Colonic mucosa (tissue), 4 donors: ENCODE measurements around the gene LIPK. TPM values are rescaled to one million over a fixed set of nuclear protein-coding genes. Genes with fewer than 3 reads are reported as not detected.

ENCODE experiments used
- DNase-seq: peaks from one replicate; pipeline ENCODE4 v3.0.0-alpha.2; 2020
- H3K27ac ChIP-seq: fragments of 200-600 bp; one replicate; pipeline ENCODE4 v1.8.0; 2021
- H3K27me3 ChIP-seq: fragments of 200-600 bp; one replicate; pipeline ENCODE4 v1.8.0; 2021
- H3K36me3 ChIP-seq: fragments of 200-600 bp; one replicate; pipeline ENCODE4 v1.8.0; 2021
- H3K4me1 ChIP-seq: fragments of 200-600 bp; one replicate; pipeline ENCODE4 v1.8.0; 2021; ENCODE audit warnings: mild to moderate bottlenecking
- H3K4me3 ChIP-seq: fragments of 200-600 bp; one replicate; pipeline ENCODE4 v1.8.0; 2021
- H3K9ac ChIP-seq, 2 donors: one replicate each; pipeline ENCODE4 v1.7.0; 2013; ENCODE audit warnings: control low read depth in 2 of 2, low read depth in 2 of 2, low read length in 2 of 2
- H3K9me3 ChIP-seq: fragments of 200-600 bp; one replicate; pipeline ENCODE4 v1.8.0; 2021
- CTCF ChIP-seq: fragments of 200-600 bp; IDR thresholded peaks from one replicate; pipeline ENCODE4 v1.8.0; 2022; ENCODE audit warnings: antibody characterized with exemption, mild to moderate bottlenecking
- intact Hi-C: fragments of 100-400 bp; cut with DNase I; formaldehyde crosslinking; loops from one replicate; pipeline ENCODE4 v1.14.1; 2022
- total RNA-seq, 2 donors: library from RNA; stranded (reverse); fragmentation: NEBNext Ultra II Directional in 1 of 2; extraction: Animal tissue kit (Norgen Biotek cat#: 25700) in 1 of 2; gene quantifications; one replicate each; pipeline ENCODE4 v1.2.1, GENCODE V29; 2021
- donor health status: healthy.
- donor health status: DM: no; HTN: no; CAD: no.
- donor health status: DM: no; HTN: no; CAD: no.

The LIPK gene
- total RNA-seq, 2 donors from 2014 or later = not detected

- intact Hi-C loops = no loop called here
- no peak for TF ChIP-seq CTCF
- H3K9me3 ChIP-seq = no peaks in the 10 kb centered on the region
- no peaks in the 10 kb centered on the region for H3K36me3 ChIP-seq
- no peaks in the 10 kb centered on the region for H3K27me3 ChIP-seq
- DNase-seq = no peak
- H3K27ac ChIP-seq = no peak overlapping the region
- no peaks in the 10 kb centered on the region for H3K4me1 ChIP-seq
- no peak overlapping the region for H3K4me3 ChIP-seq
- no peak overlapping the region for H3K9ac ChIP-seq
These were observed 15.3 kb downstream of the LIPK start for GRCh38 chr10:88721392-88721791.

- no peak overlapping the region for H3K4me3 ChIP-seq
- H3K27me3 ChIP-seq = no peaks in the 10 kb centered on the region
- H3K4me1 ChIP-seq = no peaks in the 10 kb centered on the region
- no peaks in the 10 kb centered on the region for H3K36me3 ChIP-seq
- intact Hi-C loops = no loop called here
- TF ChIP-seq CTCF = no peak
- H3K27ac ChIP-seq = no peak overlapping the region
- H3K9ac ChIP-seq = no peak overlapping the region
- no peak for DNase-seq
- H3K9me3 ChIP-seq = no peaks in the 10 kb centered on the region
These were observed 19.7 kb downstream of the LIPK start for GRCh38 chr10:88725798-88726197.

GRCh38 chr10:88728107-88728763 lies 22.2 kb downstream of the LIPK start:
- Histone ChIP-seq H3K27ac (no peak overlapping the region), H3K27me3 (no peaks in the 10 kb centered on the region), H3K9me3 (no peaks in the 10 kb centered on the region), H3K4me1 (no peaks in the 10 kb centered on the region), H3K9ac (no peak overlapping the region), H3K4me3 (no peak overlapping the region), H3K36me3 (no peaks in the 10 kb centered on the region)
- intact Hi-C loops = no loop called here
- TF ChIP-seq CTCF = no peak
- peak; percentile 27 for DNase-seq

GRCh38 chr10:88730864-88731263 lies 24.8 kb downstream of the LIPK start:
- TF ChIP-seq CTCF = no peak
- Histone ChIP-seq H3K4me1 (no peaks in the 10 kb centered on the region), H3K9ac (no peak overlapping the region), H3K4me3 (no peak overlapping the region), H3K36me3 (no peaks in the 10 kb centered on the region), H3K9me3 (no peaks in the 10 kb centered on the region), H3K27ac (no peak overlapping the region), H3K27me3 (no peaks in the 10 kb centered on the region)
- intact Hi-C loops = no loop called here
- no peak for DNase-seq

- no peak for TF ChIP-seq CTCF
- no peaks in the 10 kb centered on the region for H3K9me3 ChIP-seq
- peak; percentile 45 for DNase-seq
- intact Hi-C loops = no loop called here
- no peak overlapping the region for H3K9ac ChIP-seq
- H3K27ac ChIP-seq = no peak overlapping the region
- no peak overlapping the region for H3K4me3 ChIP-seq
- H3K4me1 ChIP-seq = no peaks in the 10 kb centered on the region
- H3K36me3 ChIP-seq = no peaks in the 10 kb centered on the region
- no peaks in the 10 kb centered on the region for H3K27me3 ChIP-seq
These were observed 25.2 kb downstream of the LIPK start for GRCh38 chr10:88731296-88731695.
